HepG2 (cell line): ENCODE measurements around the gene PEX5L. TPM values are rescaled to one million over a fixed set of nuclear protein-coding genes. Genes with fewer than 3 reads are reported as not detected.

Experiments
- ATAC-seq: fragments of 200-7000 bp; cut with Tn5 transposase; 3 replicates; pipeline ENCODE4 v1.9.1; 2020; ENCODE audit warnings: mild to moderate bottlenecking, moderate library complexity
- BruUV-seq: library from RNA; stranded (reverse); fragments of 400-500 nt; replicated peaks from 2 replicates; lab custom pipeline; 2021; lab: Mats Ljungman, UMichigan
- CTCF ChIA-PET: fragments of 300-600 bp; formaldehyde crosslinking; extraction: SDS; loops from one replicate; lab custom pipeline; 2021; ENCODE audit warnings: low total read pairs, inconsistent platforms, low intra/inter-chr PET ratio; lab: Yijun Ruan, JAX
- POLR2A ChIA-PET: fragments of 350-600 bp; sonication (Branson Sonifier 250); formaldehyde crosslinking; loops from one replicate; lab custom pipeline; 2020; ENCODE audit warnings: antibody characterized with exemption, inconsistent platforms; lab: Yijun Ruan, JAX
- DNase-seq: peaks from one replicate; pipeline ENCODE4 v3.0.0-alpha.2; 2015; ENCODE audit warnings: low spot score
- FAIRE-seq: peaks from 3 replicates; lab custom pipeline; 2011; peaks lifted over from hg19 to GRCh38; lab: Jason Lieb, UNC
- H2AFZ ChIP-seq: one replicate; pipeline ENCODE4 v1.6.1; 2011; ENCODE audit warnings: low read length, inconsistent platforms
- H3K27ac ChIP-seq: fragments of 300-600 bp; 3 replicates; pipeline ENCODE4 v1.8.0; 2011; ENCODE audit warnings: mixed run types, mild to moderate bottlenecking, mixed read lengths, low read length, inconsistent platforms; ENCODE audit not compliant: insufficient read depth; ENCODE audit errors: extremely low read length
- H3K27me3 ChIP-seq, 2 experiments: fragments of 200-600 bp in 1 of 2; 2 replicates in 1 of 2; 3 replicates in 1 of 2; pipeline versions ENCODE4 v1.6.0 to v1.8.0; 2011; ENCODE audit warnings: low read length in 2 of 2, mild to moderate bottlenecking in 2 of 2, moderate library complexity in 2 of 2, inconsistent platforms in 1 of 2; ENCODE audit not compliant: insufficient read depth in 2 of 2, control insufficient read depth in 1 of 2
- H3K36me3 ChIP-seq, 2 experiments: fragments of 200-600 bp in 1 of 2; replicated peaks in 1 of 2; 2 replicates in 1 of 2; 3 replicates in 1 of 2; pipeline versions ENCODE4 v1.5.1 to v1.8.0; 2011; ENCODE audit warnings: low read length in 2 of 2, inconsistent platforms in 1 of 2; ENCODE audit not compliant: insufficient read depth in 2 of 2, control insufficient read depth in 1 of 2
- H3K4me1 ChIP-seq: 2 replicates; pipeline ENCODE4 v1.5.1; 2012; ENCODE audit warnings: low read length, inconsistent platforms; ENCODE audit not compliant: insufficient read depth
- H3K4me2 ChIP-seq: 2 replicates; pipeline ENCODE4 v1.6.0; 2011; ENCODE audit warnings: low read depth, low read length, inconsistent platforms
- H3K4me3 ChIP-seq, 3 experiments: fragments of 200-600 bp in 1 of 3; sonication (generic), shearing (Covaris generic) in 1 of 3; replicated peaks in 1 of 3; 2 replicates each; pipeline ENCODE4 v1.5.1; 2011 to 2016; ENCODE audit warnings: low read length in 3 of 3, inconsistent platforms in 2 of 3, low read depth in 2 of 3, mild to moderate bottlenecking in 2 of 3, control low read depth in 1 of 3, mixed read lengths in 1 of 3; ENCODE audit not compliant: insufficient read depth in 1 of 3
- H3K79me2 ChIP-seq: one replicate; pipeline ENCODE4 v1.6.1; 2011; ENCODE audit warnings: low read length, inconsistent platforms; ENCODE audit not compliant: insufficient read depth
- H3K9ac ChIP-seq: 2 replicates; pipeline ENCODE4 v1.6.0; 2011; ENCODE audit warnings: mild to moderate bottlenecking, low read depth, low read length, inconsistent platforms; ENCODE audit not compliant: insufficient read depth
- H3K9me3 ChIP-seq: 2 replicates; pipeline ENCODE4 v1.5.1; 2012; ENCODE audit warnings: mild to moderate bottlenecking, low read length
- H4K20me1 ChIP-seq: 2 replicates; pipeline ENCODE4 v1.6.0; 2011; ENCODE audit warnings: inconsistent platforms, mild to moderate bottlenecking, low read length, moderate library complexity; ENCODE audit not compliant: insufficient read depth
- AGO1 ChIP-seq: fragments of 200-400 bp; formaldehyde crosslinking; IDR thresholded peaks from 2 replicates; pipeline ENCODE4 v1.6.1; 2017; ENCODE audit warnings: mild to moderate bottlenecking, low read depth, low read length, moderate library complexity; ENCODE audit not compliant: poor library complexity, severe bottlenecking
- ELF4 ChIP-seq: sonication (generic); formaldehyde crosslinking; IDR thresholded peaks from 2 replicates; pipeline ENCODE4 v1.5.0; 2020; ENCODE audit warnings: missing genetic modification reagents, mild to moderate bottlenecking, moderate library complexity, borderline replicate concordance
- FOXP4 ChIP-seq: sonication (generic); formaldehyde crosslinking; IDR thresholded peaks from 2 replicates; pipeline ENCODE4 v1.4.0; 2020; ENCODE audit warnings: missing genetic modification reagents
- PCBP1 ChIP-seq: fragments of 200-400 bp; formaldehyde crosslinking; IDR thresholded peaks from 2 replicates; pipeline ENCODE4 v1.6.1; 2017; ENCODE audit warnings: mild to moderate bottlenecking, low read depth, low read length, borderline replicate concordance
- PLSCR1 ChIP-seq: sonication (generic); formaldehyde crosslinking; IDR thresholded peaks from 2 replicates; pipeline ENCODE4 v1.5.0; 2020; ENCODE audit warnings: missing genetic modification reagents, mild to moderate bottlenecking, borderline replicate concordance
- REST ChIP-seq, 2 experiments: IDR thresholded peaks; 2 replicates each; pipeline ENCODE4 v1.6.1; 2011 to 2012; ENCODE audit warnings: low read length in 2 of 2, borderline replicate concordance in 1 of 2, low read depth in 1 of 2, mild to moderate bottlenecking in 1 of 2, moderate library complexity in 1 of 2
- SNAPC2 ChIP-seq: sonication (generic); formaldehyde crosslinking; IDR thresholded peaks from 2 replicates; pipeline ENCODE4 v1.8.1; 2022; ENCODE audit warnings: mild to moderate bottlenecking, missing genetic modification reagents
- SP4 ChIP-seq: sonication (generic); formaldehyde crosslinking; IDR thresholded peaks from 2 replicates; pipeline ENCODE4 v1.8.1; 2023; ENCODE audit warnings: mild to moderate bottlenecking, missing genetic modification reagents
- ZKSCAN1 ChIP-seq: fragments of 150-350 bp; IDR thresholded peaks from 2 replicates; pipeline ENCODE4 v1.6.1; 2014; ENCODE audit warnings: low read length
- WGBS: methylation state at CpG from one replicate; pipeline ENCODE4 v1.1.6; 2017; ENCODE audit warnings: low lambda C conversion rate; 5-methylcytosine and 5-hydroxymethylcytosine counted together
- in situ Hi-C: cut with HindIII; loops from 2 replicates; pipeline ENCODE4 v1.10.0; 2017; ENCODE audit warnings: low pct_unique_long_range_greater_than_20kb; ENCODE audit not compliant: extremely low pct_ligation_motif_present
- intact Hi-C: fragments of 100-400 bp; cut with micrococcal nuclease; formaldehyde crosslinking; loops from one replicate; pipeline ENCODE4 v1.10.0; 2022; ENCODE audit not compliant: unreplicated experiment
- polyA plus RNA-seq, 8 experiments: library from polyadenylated mRNA; depleted of rRNA in 3 of 8; stranded (reverse) in 7 of 8; unstranded in 1 of 8; fragments of >200 nt; fragmentation: Illumina TruSeq in 4 of 8; extraction: Trizol in 4 of 8; gene quantifications; 2 replicates each; pipeline versions ENCODE4 v1.2.1 to v1.2.3, GENCODE V29; 2011 to 2016; ENCODE audit warnings: low read depth in 4 of 8, missing spikeins in 1 of 8, mixed read lengths in 1 of 8; ENCODE audit not compliant: insufficient read depth in 1 of 8
- total RNA-seq, 5 experiments: library from RNA; depleted of rRNA; stranded (reverse); fragments of >200 nt; fragmentation: Illumina TruSeq; extraction: Trizol; gene quantifications; 2 replicates each; pipeline ENCODE4 v1.2.3, GENCODE V29; 2016; ENCODE audit warnings: low read depth in 1 of 5

Gene PEX5L
- total and polyA plus RNA-seq, 2 of the 13 experiments (the other 11 are each of a cell fraction or from before 2014, with no cell fraction given), result not detected

GRCh38 chr3:180040966-180041365, 4.2 kb upstream of the PEX5L start:
- no peak overlapping the region for H2AFZ ChIP-seq
- WGBS, result 1% methylated on average over 4 of the region's 4 CpGs
- no peak for FAIRE-seq
- no peak overlapping the region for H3K4me2 ChIP-seq
- POLR2A ChIA-PET, result no interaction called here
- no peaks in the 10 kb centered on the region for H3K79me2 ChIP-seq
- BruUV-seq, result no TSS peak
- H3K9ac ChIP-seq, result no peak overlapping the region
- no peak overlapping the region for H3K27ac ChIP-seq
- intact Hi-C loops, result no loop called here
- peaks cover 0 to 10% of the 10 kb centered on the region in 2 experiments; a peak in 2 of 5 replicates for H3K27me3 ChIP-seq
- H4K20me1 ChIP-seq, result no peaks in the 10 kb centered on the region
- in situ Hi-C loops, result no loop called here
- no peak for DNase-seq
- no peaks in the 10 kb centered on the region for H3K36me3 ChIP-seq
- ATAC-seq, result no peak
- CTCF ChIA-PET, result no interaction called here
- H3K9me3 ChIP-seq, result no peaks in the 10 kb centered on the region
- no peak overlapping the region for H3K4me3 ChIP-seq
- no peaks in the 10 kb centered on the region for H3K4me1 ChIP-seq
- no peak for TF ChIP-seq SNAPC2 (CRISPR knock-in tag)
- no peak for TF ChIP-seq REST (IDR thresholded peaks at IDR 0.05; ENCODE audit: borderline replicate concordance in 1 of 2, low read depth in 1 of 2, low read length in 2 of 2)
- no peak for TF ChIP-seq SP4 (CRISPR knock-in tag)
- TF ChIP-seq ZKSCAN1, result no peak
- no peak for TF ChIP-seq FOXP4
- no peak for TF ChIP-seq PLSCR1 (CRISPR knock-in tag)
- no peak for TF ChIP-seq ELF4 (CRISPR knock-in tag)
- no peak for TF ChIP-seq PCBP1
- TF ChIP-seq AGO1, result no peak
